GM12878 (cell line): ENCODE results near the gene PDIA5. TPM values are rescaled to one million over a fixed set of nuclear protein-coding genes. Genes with fewer than 3 reads are reported as not detected.

Experiments
- ATAC-seq: fragments of 200-7000 bp; cut with Tn5 transposase; 3 replicates; pipeline ENCODE4 v1.9.1; 2020; ENCODE audit warnings: mild to moderate bottlenecking, moderate library complexity
- BruUV-seq: library from RNA; stranded (reverse); fragments of 400-500 nt; replicated peaks from 2 replicates; lab custom pipeline; 2021; lab: Mats Ljungman, UMichigan
- CTCF ChIA-PET: fragments of 300-600 bp; sonication (Branson Sonifier 250); formaldehyde crosslinking; extraction: SDS; loops from one replicate; lab custom pipeline; 2021; ENCODE audit warnings: inconsistent platforms; lab: Yijun Ruan, JAX
- POLR2A ChIA-PET: fragments of 350-600 bp; formaldehyde crosslinking; extraction: SDS; loops from one replicate; lab custom pipeline; 2021; ENCODE audit warnings: inconsistent platforms; lab: Charles Lee
- RAD21 ChIA-PET: fragments of 300-600 bp; sonication (Branson Sonifier 250); formaldehyde crosslinking; loops from one replicate; lab custom pipeline; 2023; ENCODE audit warnings: antibody characterized with exemption; ENCODE audit not compliant: unreplicated experiment; lab: Charles Lee
- SMC1A ChIA-PET: fragments of 300-600 bp; sonication (Branson Sonifier 250); formaldehyde crosslinking; loops from one replicate; lab custom pipeline; 2023; ENCODE audit not compliant: unreplicated experiment, uncharacterized antibody; lab: Charles Lee
- DNase-seq: peaks from one replicate; pipeline ENCODE4 v3.0.0-alpha.2; 2011; ENCODE audit warnings: low read depth, low spot score
- FAIRE-seq: peaks from 3 replicates; lab custom pipeline; 2011; peaks lifted over from hg19 to GRCh38; lab: Jason Lieb, UNC
- H2AFZ ChIP-seq: 2 replicates; pipeline ENCODE4 v1.6.0; 2011; ENCODE audit warnings: low read depth, low read length, control low read depth; ENCODE audit not compliant: control insufficient read depth
- H3K27ac ChIP-seq: 2 replicates; pipeline ENCODE4 v1.5.1; 2011; ENCODE audit warnings: control low read depth; ENCODE audit not compliant: control insufficient read depth, insufficient read depth
- H3K27me3 ChIP-seq, 2 experiments: replicated peaks in 1 of 2; 2 replicates each; pipeline versions ENCODE4 v1.6.0 to v1.6.1; 2011; ENCODE audit warnings: low read length in 1 of 2; ENCODE audit not compliant: control insufficient read depth in 2 of 2, insufficient read depth in 2 of 2
- H3K36me3 ChIP-seq, 2 experiments: 2 replicates each; pipeline ENCODE4 v1.5.1; 2011; ENCODE audit warnings: low read length in 1 of 2; ENCODE audit not compliant: control insufficient read depth in 2 of 2, insufficient read depth in 2 of 2
- H3K4me1 ChIP-seq: 2 replicates; pipeline ENCODE4 v1.6.1; 2011; ENCODE audit warnings: mild to moderate bottlenecking, low read length, moderate library complexity, mixed read lengths; ENCODE audit not compliant: control insufficient read depth, insufficient read depth
- H3K4me2 ChIP-seq: 2 replicates; pipeline ENCODE4 v1.6.0; 2011; ENCODE audit warnings: control low read depth; ENCODE audit not compliant: control insufficient read depth, insufficient read depth
- H3K4me3 ChIP-seq: fragments of 200-600 bp; sonication (generic); 2 replicates; pipeline ENCODE4 v1.5.1; 2016
- H3K79me2 ChIP-seq: 2 replicates; pipeline ENCODE4 v1.6.0; 2011; ENCODE audit warnings: low read length; ENCODE audit not compliant: control insufficient read depth, insufficient read depth
- H3K9ac ChIP-seq: 2 replicates; pipeline ENCODE4 v1.8.0; 2011; ENCODE audit warnings: low read length, control low read depth, mixed read lengths; ENCODE audit not compliant: control insufficient read depth, insufficient read depth
- H3K9me3 ChIP-seq: replicated peaks from 3 replicates; pipeline ENCODE4 v1.5.1; 2011; ENCODE audit warnings: mild to moderate bottlenecking, low read length; ENCODE audit not compliant: control insufficient read depth, insufficient read depth
- H4K20me1 ChIP-seq: 2 replicates; pipeline ENCODE4 v1.6.0; 2011; ENCODE audit not compliant: control insufficient read depth, insufficient read depth
- ATF3 ChIP-seq: IDR thresholded peaks from 2 replicates; pipeline ENCODE4 v1.6.1; 2011; ENCODE audit warnings: low read depth, mild to moderate bottlenecking, low read length, moderate library complexity, borderline replicate concordance; ENCODE audit errors: extremely low read depth
- CBX5 ChIP-seq: sonication (generic); IDR thresholded peaks from 2 replicates; pipeline ENCODE4 v1.6.1; 2016; ENCODE audit warnings: low read depth, moderate library complexity, mild to moderate bottlenecking, inconsistent platforms
- CEBPB ChIP-seq, 2 experiments: fragments of 150-350 bp in 1 of 2; IDR thresholded peaks; 2 replicates each; pipeline ENCODE4 v1.6.1; 2012 to 2014; ENCODE audit warnings: low read depth in 2 of 2, low read length in 2 of 2, borderline replicate concordance in 1 of 2, inconsistent platforms in 1 of 2
- FOS ChIP-seq: IDR thresholded peaks from 3 replicates; pipeline ENCODE4 v1.6.1; 2011; ENCODE audit warnings: borderline replicate concordance; ENCODE audit not compliant: insufficient read length; ENCODE audit errors: extremely low read depth
- MEF2B ChIP-seq: fragments of 450-650 bp; IDR thresholded peaks from 2 replicates; pipeline ENCODE4 v1.6.1; 2018; ENCODE audit warnings: mild to moderate bottlenecking, moderate library complexity; ENCODE audit not compliant: partially characterized antibody, poor library complexity, severe bottlenecking
- NR2C1 ChIP-seq: fragments of 450-650 bp; IDR thresholded peaks from 2 replicates; pipeline ENCODE4 v1.6.1; 2017; ENCODE audit warnings: antibody characterized with exemption, mild to moderate bottlenecking, moderate library complexity
- NR2C2 ChIP-seq: IDR thresholded peaks from 2 replicates; pipeline ENCODE4 v1.6.1; 2011; ENCODE audit warnings: borderline replicate concordance, low read depth; ENCODE audit not compliant: control insufficient read depth, insufficient read length
- POLR2AphosphoS5 ChIP-seq: IDR thresholded peaks from 2 replicates; pipeline ENCODE4 v1.6.1; 2011; ENCODE audit warnings: mild to moderate bottlenecking, low read length, inconsistent platforms
- SMAD1 ChIP-seq: fragments of 450-650 bp; IDR thresholded peaks from 2 replicates; pipeline ENCODE4 v1.6.1; 2018; ENCODE audit warnings: mild to moderate bottlenecking, low read depth; ENCODE audit not compliant: partially characterized antibody
- ZNF384 ChIP-seq: IDR thresholded peaks from 2 replicates; pipeline ENCODE4 v1.6.1; 2012; ENCODE audit warnings: low read depth, mild to moderate bottlenecking, low read length, improper control_type of control experiment, borderline replicate concordance
- WGBS: methylation state at CpG from one replicate; pipeline ENCODE4 v1.1.6; 2016; ENCODE audit warnings: low lambda C conversion rate; ENCODE audit not compliant: insufficient replicate concordance, insufficient coverage; ENCODE audit errors: missing lambda C conversion rate; 5-methylcytosine and 5-hydroxymethylcytosine counted together
- in situ Hi-C: fragments of 300-500 bp; cut with MboI; formaldehyde crosslinking; loops from 9 replicates; pipeline ENCODE4 v1.14.3; 2018; ENCODE audit warnings: mixed read lengths
- intact Hi-C: fragments of 100-400 bp; cut with micrococcal nuclease; formaldehyde crosslinking; loops from one replicate; pipeline ENCODE4 v1.14.2; 2022; ENCODE audit not compliant: unreplicated experiment
- polyA plus RNA-seq, 11 experiments: library from polyadenylated mRNA; depleted of rRNA in 4 of 11; unstranded in 6 of 11; stranded (reverse) in 5 of 11; fragments of >200 nt; fragmentation: Nextera tagmentation in 4 of 11; fragmentation: Illumina TruSeq in 1 of 11; extraction: Ambion mirVana in 4 of 11; extraction: Trizol in 1 of 11; gene quantifications; 1 replicate in 1 of 11; 2 replicates in 10 of 11; pipeline versions ENCODE4 v1.2.1 to v1.2.3, GENCODE V29; 2011 to 2016; ENCODE audit warnings: inconsistent platforms in 2 of 11, missing spikeins in 2 of 11, low read depth in 1 of 11
- total RNA-seq, 4 experiments: library from RNA; depleted of rRNA in 3 of 4; stranded (reverse); fragments of >200 nt in 3 of 4; fragmentation: Illumina TruSeq in 1 of 4; extraction: Trizol in 1 of 4; gene quantifications; 2 replicates each; pipeline versions ENCODE4 v1.2.1 to v1.2.3, GENCODE V29; 2013 to 2021

PDIA5 gene
- total and polyA plus RNA-seq, 10 of the 15 experiments (the other 5 are each of a cell fraction or from before 2014, with no cell fraction given) = 4.1 to 24.8 (median 19.2) TPM

- FAIRE-seq = no peak
- WGBS = 42% methylated on average over 5 of the region's 5 CpGs
- Histone ChIP-seq H3K4me2 (no peak overlapping the region), H3K4me1 (no peaks in the 10 kb centered on the region), H2AFZ (no peak overlapping the region), H3K36me3 (no peaks in the 10 kb centered on the region), H3K9ac (no peak overlapping the region), H4K20me1 (no peaks in the 10 kb centered on the region), H3K79me2 (no peaks in the 10 kb centered on the region), H3K27me3 (peaks cover 0 to 4% of the 10 kb centered on the region in 2 experiments; a peak in 3 of 4 replicates), H3K4me3 (no peak overlapping the region), H3K9me3 (no peaks in the 10 kb centered on the region), H3K27ac (no peak overlapping the region)
- BruUV-seq = no TSS peak
- no peak for ATAC-seq
- intact Hi-C loops (no loop called here), in situ Hi-C loops (no loop called here)
- RAD21 ChIA-PET = no interaction called here
- POLR2A ChIA-PET = no interaction called here
- CTCF ChIA-PET = interaction anchor here (0.8 kb wide), 1 partner anchor 13 kb away, joined by 3 read pairs; no protein-coding TSS in a partner anchor
- SMC1A ChIA-PET = no interaction called here
- DNase-seq = no peak
- TF ChIP-seq NR2C2 = no peak
- no peak for TF ChIP-seq NR2C1
- no peak for TF ChIP-seq FOS
- no peak for TF ChIP-seq MEF2B
- no peak for TF ChIP-seq ZNF384
- no peak for TF ChIP-seq ATF3
- TF ChIP-seq POLR2AphosphoS5 = no peak
- no peak for TF ChIP-seq CEBPB (IDR thresholded peaks at IDR 0.05; ENCODE audit: borderline replicate concordance in 1 of 2, low read depth in 2 of 2, low read length in 2 of 2)
- no peak for TF ChIP-seq SMAD1
- no peak for TF ChIP-seq CBX5
Measured at GRCh38 chr3:123044981-123045763, 21.7 kb upstream of the PDIA5 start.
